Mesendoderm (in vitro differentiated cells): Measurements from ENCODE around the gene HS3ST3B1. TPM values are rescaled to one million over a fixed set of nuclear protein-coding genes. Genes with fewer than 3 reads are reported as not detected.
A peak's percentile ranks its signal among the peaks of the same experiment; 100 is the strongest.

Experiments
- DNase-seq: peaks from one replicate; pipeline ENCODE4 v3.0.0; 2013
- H2AK5ac ChIP-seq: 2 replicates; pipeline ENCODE4 v1.6.1; 2013; ENCODE audit warnings: low read length, inconsistent platforms
- H2BK120ac ChIP-seq: 2 replicates; pipeline ENCODE4 v1.6.1; 2013; ENCODE audit warnings: low read depth, mild to moderate bottlenecking, low read length, moderate library complexity, mixed read lengths
- H2BK15ac ChIP-seq: replicated peaks from 2 replicates; pipeline ENCODE4 v1.6.1; 2013; ENCODE audit warnings: low read depth, mild to moderate bottlenecking, moderate library complexity
- H2BK5ac ChIP-seq: 2 replicates; pipeline ENCODE4 v1.6.1; 2013; ENCODE audit warnings: low read length, inconsistent platforms
- H3K18ac ChIP-seq: 2 replicates; pipeline ENCODE4 v1.6.1; 2013; ENCODE audit warnings: mild to moderate bottlenecking, low read length, mixed read lengths
- H3K23ac ChIP-seq: one replicate; pipeline ENCODE4 v1.6.1; 2013; ENCODE audit warnings: low read length
- H3K27ac ChIP-seq: 2 replicates; pipeline ENCODE4 v1.5.1; 2013; ENCODE audit warnings: low read depth, mild to moderate bottlenecking, inconsistent platforms, low read length, moderate library complexity
- H3K27me3 ChIP-seq: 2 replicates; pipeline ENCODE4 v1.6.1; 2013; ENCODE audit warnings: low read length, control low read depth, mild to moderate bottlenecking, inconsistent platforms; ENCODE audit not compliant: insufficient read depth, poor library complexity
- H3K36me3 ChIP-seq: 2 replicates; pipeline ENCODE4 v1.6.1; 2013; ENCODE audit warnings: low read length, inconsistent platforms; ENCODE audit not compliant: control insufficient read depth, insufficient read depth
- H3K4ac ChIP-seq: one replicate; pipeline ENCODE4 v1.6.1; 2013; ENCODE audit warnings: low read depth, mild to moderate bottlenecking, low read length, moderate library complexity
- H3K4me1 ChIP-seq: 2 replicates; pipeline ENCODE4 v1.6.1; 2013; ENCODE audit warnings: low read depth, low read length, inconsistent platforms; ENCODE audit not compliant: control insufficient read depth
- H3K4me2 ChIP-seq: 2 replicates; pipeline ENCODE4 v1.6.1; 2013; ENCODE audit warnings: low read length
- H3K4me3 ChIP-seq: 2 replicates; pipeline ENCODE4 v1.5.1; 2013; ENCODE audit warnings: mild to moderate bottlenecking, low read length
- H3K56ac ChIP-seq: one replicate; pipeline ENCODE4 v1.6.1; 2013; ENCODE audit warnings: low read length
- H3K79me1 ChIP-seq: 2 replicates; pipeline ENCODE4 v1.6.1; 2013; ENCODE audit warnings: low read length, inconsistent platforms
- H3K79me2 ChIP-seq: 2 replicates; pipeline ENCODE4 v1.6.1; 2013; ENCODE audit warnings: mild to moderate bottlenecking, low read length; ENCODE audit not compliant: control insufficient read depth, insufficient read depth
- H3K9ac ChIP-seq: 2 replicates; pipeline ENCODE4 v1.6.1; 2013; ENCODE audit warnings: low read length, inconsistent platforms
- H4K5ac ChIP-seq: one replicate; pipeline ENCODE4 v1.6.1; 2013; ENCODE audit warnings: low read length
- H4K8ac ChIP-seq: one replicate; pipeline ENCODE4 v1.6.1; 2013; ENCODE audit warnings: low read depth, mild to moderate bottlenecking, control low read depth, low read length, moderate library complexity
- WGBS: extraction: QIAGEN DNeasy Blood & Tissue Kit; methylation state at CpG from one replicate; pipeline ENCODE4 v1.1.7; 2013; ENCODE audit warnings: low lambda C conversion rate, missing lambda C conversion rate; ENCODE audit not compliant: insufficient coverage; ENCODE audit errors: extremely low coverage; 5-methylcytosine and 5-hydroxymethylcytosine counted together
- polyA plus RNA-seq, 2 experiments: library from polyadenylated mRNA; stranded (reverse); fragments of 200-250 nt; gene quantifications; one replicate each; pipeline ENCODE4 v1.2.3, GENCODE V29; 2013

HS3ST3B1 gene
- 2.8 TPM for polyA plus RNA-seq (2013, experiment 1 of 2)
- 2.8 TPM for polyA plus RNA-seq (2013, experiment 2 of 2)

DNA sequence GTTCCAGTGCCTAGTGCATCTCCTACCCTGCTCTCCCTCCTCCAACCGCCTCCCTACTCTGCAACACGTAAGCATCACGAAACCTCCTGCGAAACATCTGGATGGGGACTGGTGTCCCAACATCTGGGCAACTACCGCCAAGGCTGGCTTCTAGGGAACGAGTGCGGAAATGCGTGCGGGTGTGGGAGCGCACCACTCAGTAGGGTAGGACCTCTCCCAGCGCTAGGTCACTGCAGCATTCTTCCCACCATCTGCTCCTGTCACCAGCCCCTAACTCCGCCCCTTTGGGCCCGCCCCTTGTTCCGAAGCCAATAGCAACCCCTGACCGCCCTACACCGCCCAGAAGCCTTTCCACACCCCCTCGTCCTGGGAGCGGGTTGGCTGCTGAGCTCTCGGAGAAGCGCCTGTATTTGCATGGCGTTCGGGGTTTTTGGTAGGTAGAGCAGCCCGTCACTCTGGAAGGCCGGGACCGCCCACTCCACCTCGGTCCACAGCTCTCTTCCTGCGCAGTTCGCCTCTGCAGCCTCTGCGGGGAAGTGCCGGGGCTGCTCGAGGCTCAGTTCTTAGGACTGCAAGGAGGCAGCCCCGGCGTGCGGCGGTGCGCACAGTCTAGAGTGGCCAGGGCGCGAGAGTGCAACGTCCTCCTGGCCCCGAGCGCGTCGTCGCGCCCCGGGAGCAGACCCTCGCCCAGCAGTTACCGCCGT lies at the start of gene HS3ST3B1:
Gene HS3ST3B1 (plus strand): TSS at position 507 of the 704 bp plus-strand sequence. CDS start 438 bp downstream, outside the sequence.
- Histone ChIP-seq H2BK15ac (no peak within 1 kb of the TSS), H3K79me1 (peaks cover 9% of the 10 kb centered on the region), H3K18ac (peak within 1 kb of the TSS; percentile 52), H3K56ac (peak within 1 kb of the TSS; percentile 88), H3K9ac (peak within 1 kb of the TSS; percentile 74), H4K5ac (no peak within 1 kb of the TSS), H3K4me3 (peak within 1 kb of the TSS; percentile 56), H3K79me2 (peaks cover 31% of the 10 kb centered on the region), H2AK5ac (no peak within 1 kb of the TSS), H3K23ac (peak within 1 kb of the TSS; percentile 76), H3K4me2 (peak within 1 kb of the TSS; percentile 91), H3K36me3 (no peaks in the 10 kb centered on the region), H3K27me3 (peaks cover 23% of the 10 kb centered on the region), H2BK5ac (no peak within 1 kb of the TSS), H3K27ac (peak within 1 kb of the TSS; percentile 71), H2BK120ac (no peak within 1 kb of the TSS), H4K8ac (no peak within 1 kb of the TSS), H3K4me1 (peaks cover 12% of the 10 kb centered on the region), H3K4ac (peak within 1 kb of the TSS; percentile 29)
- no CpG with 5 or more reads among the region's 49 CpGs for WGBS
- peak; percentile 100 for DNase-seq

DNA sequence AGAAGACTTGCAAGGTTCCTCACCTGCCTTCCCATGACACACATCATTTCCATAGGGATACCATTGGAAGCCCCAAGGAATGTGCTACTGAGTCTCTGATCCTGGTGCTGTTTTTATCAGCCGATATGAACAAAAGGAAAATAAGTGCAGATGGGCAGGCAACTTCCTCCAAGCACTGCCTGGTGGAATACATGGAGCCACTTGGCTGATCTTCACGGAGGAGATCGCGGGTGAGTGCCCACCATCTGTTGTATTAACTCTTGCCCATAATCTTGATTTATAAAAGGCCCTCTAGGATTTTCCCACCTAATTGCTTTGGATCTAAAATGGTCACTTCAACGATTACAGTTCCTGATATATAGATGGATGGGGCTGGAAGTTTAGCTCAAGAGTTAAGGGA lies 39.5 kb upstream of the HS3ST3B1 start:
- H3K36me3 ChIP-seq = no peaks in the 10 kb centered on the region
- H3K27me3 ChIP-seq = no peaks in the 10 kb centered on the region
- DNase-seq = no peak
- H2AK5ac ChIP-seq = no peak overlapping the region
- no peak overlapping the region for H2BK120ac ChIP-seq
- no peak overlapping the region for H2BK15ac ChIP-seq
- H3K79me2 ChIP-seq = no peaks in the 10 kb centered on the region
- H3K9ac ChIP-seq = no peak overlapping the region
- H4K8ac ChIP-seq = no peak overlapping the region
- H3K4me1 ChIP-seq = no peaks in the 10 kb centered on the region
- no peaks in the 10 kb centered on the region for H3K79me1 ChIP-seq
- H3K4me2 ChIP-seq = no peak overlapping the region
- no peak overlapping the region for H3K56ac ChIP-seq
- H4K5ac ChIP-seq = no peak overlapping the region
- no peak overlapping the region for H3K4ac ChIP-seq
- no peak overlapping the region for H3K18ac ChIP-seq
- WGBS = no CpG with 5 or more reads among the region's 5 CpGs
- H3K4me3 ChIP-seq = no peak overlapping the region
- H3K23ac ChIP-seq = no peak overlapping the region
- H3K27ac ChIP-seq = no peak overlapping the region
- H2BK5ac ChIP-seq = no peak overlapping the region

DNA sequence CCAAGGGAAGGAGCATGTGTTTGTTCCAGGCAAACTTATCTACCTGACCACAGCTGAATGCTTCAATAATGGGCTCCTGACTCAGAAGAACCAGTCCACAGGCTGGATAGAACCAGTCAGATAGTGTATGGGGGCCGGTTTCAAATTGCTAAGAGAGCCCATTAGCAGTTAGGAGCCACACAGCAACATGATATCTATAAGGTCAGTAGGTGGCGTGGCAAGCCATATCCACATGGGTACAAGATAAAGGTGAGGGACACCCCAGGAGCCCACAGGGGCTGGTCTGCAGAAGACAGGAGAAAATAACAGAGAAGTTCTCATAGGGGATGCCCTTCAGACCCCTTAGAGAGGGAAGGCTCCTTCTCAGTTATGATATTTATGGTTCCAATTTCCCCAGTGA lies 32.6 kb upstream of the HS3ST3B1 start:
- WGBS = no CpG with 5 or more reads among the region's 2 CpGs
- H3K4me1 ChIP-seq = no peaks in the 10 kb centered on the region
- H4K8ac ChIP-seq = no peak overlapping the region
- no peak overlapping the region for H4K5ac ChIP-seq
- H3K9ac ChIP-seq = no peak overlapping the region
- no peak overlapping the region for H2AK5ac ChIP-seq
- no peak overlapping the region for H2BK15ac ChIP-seq
- no peak overlapping the region for H3K4me2 ChIP-seq
- no peak overlapping the region for H3K27ac ChIP-seq
- no peak overlapping the region for H3K4me3 ChIP-seq
- H3K79me2 ChIP-seq = no peaks in the 10 kb centered on the region
- no peak overlapping the region for H2BK120ac ChIP-seq
- H3K4ac ChIP-seq = no peak overlapping the region
- no peaks in the 10 kb centered on the region for H3K27me3 ChIP-seq
- no peak overlapping the region for H3K23ac ChIP-seq
- DNase-seq = peak; percentile 51
- H3K56ac ChIP-seq = no peak overlapping the region
- H3K36me3 ChIP-seq = no peaks in the 10 kb centered on the region
- no peaks in the 10 kb centered on the region for H3K79me1 ChIP-seq
- no peak overlapping the region for H2BK5ac ChIP-seq
- no peak overlapping the region for H3K18ac ChIP-seq

DNA sequence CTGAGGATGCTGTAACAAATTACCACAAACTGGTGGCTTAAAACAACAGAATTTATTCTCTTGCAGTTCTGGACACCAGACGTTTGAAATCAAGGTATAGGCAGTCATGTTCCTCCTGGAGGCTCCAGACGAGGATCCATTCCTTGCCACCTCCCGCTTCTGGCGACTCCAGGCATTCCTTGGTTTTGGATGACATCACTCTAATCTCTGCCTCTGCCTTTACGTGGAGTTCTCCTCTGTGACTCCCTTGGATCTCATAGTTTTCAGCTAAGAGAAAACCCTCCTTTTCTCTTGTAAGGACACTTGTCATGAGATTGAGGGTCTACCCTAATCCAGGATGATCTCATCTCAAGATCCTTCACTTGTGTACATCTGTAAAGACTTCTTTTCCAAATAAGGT lies 31.4 kb upstream of the HS3ST3B1 start:
- DNase-seq = peak; percentile 21
- no peaks in the 10 kb centered on the region for H3K4me1 ChIP-seq
- no peak overlapping the region for H2BK120ac ChIP-seq
- H3K56ac ChIP-seq = no peak overlapping the region
- no peak overlapping the region for H2BK15ac ChIP-seq
- H3K4me3 ChIP-seq = no peak overlapping the region
- no peak overlapping the region for H3K4ac ChIP-seq
- H3K79me1 ChIP-seq = no peaks in the 10 kb centered on the region
- no peak overlapping the region for H3K4me2 ChIP-seq
- H3K27ac ChIP-seq = no peak overlapping the region
- no peaks in the 10 kb centered on the region for H3K27me3 ChIP-seq
- H2AK5ac ChIP-seq = no peak overlapping the region
- H3K79me2 ChIP-seq = no peaks in the 10 kb centered on the region
- no peaks in the 10 kb centered on the region for H3K36me3 ChIP-seq
- no peak overlapping the region for H3K18ac ChIP-seq
- H4K8ac ChIP-seq = no peak overlapping the region
- H3K9ac ChIP-seq = no peak overlapping the region
- no peak overlapping the region for H3K23ac ChIP-seq
- no peak overlapping the region for H4K5ac ChIP-seq
- no peak overlapping the region for H2BK5ac ChIP-seq
- no CpG with 5 or more reads among the region's 5 CpGs for WGBS

DNA sequence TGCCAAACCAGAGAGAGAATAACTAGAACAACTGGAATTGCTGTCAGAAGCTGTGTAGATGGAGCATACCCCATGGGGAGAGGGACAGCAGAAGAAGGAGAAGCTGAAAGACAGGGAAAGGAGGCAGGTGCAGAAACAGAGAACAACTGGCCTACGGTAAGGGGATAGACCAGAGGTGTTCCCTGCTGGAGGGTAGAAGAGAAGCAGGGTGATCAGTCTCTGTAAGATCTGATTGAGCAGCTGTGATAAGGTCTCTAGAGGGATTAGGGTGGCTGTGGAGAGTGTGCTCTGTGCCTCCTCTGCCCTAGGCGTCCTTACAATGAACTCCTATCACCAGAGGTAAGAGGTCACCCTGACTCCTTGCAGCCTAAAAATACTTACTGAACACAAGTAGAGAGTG lies 30.4 kb upstream of the HS3ST3B1 start:
- H3K27ac ChIP-seq = no peak overlapping the region
- WGBS = no CpG with 5 or more reads among the region's 2 CpGs
- H3K18ac ChIP-seq = no peak overlapping the region
- H3K36me3 ChIP-seq = no peaks in the 10 kb centered on the region
- no peaks in the 10 kb centered on the region for H3K4me1 ChIP-seq
- H3K27me3 ChIP-seq = no peaks in the 10 kb centered on the region
- no peak overlapping the region for H3K23ac ChIP-seq
- H3K4me3 ChIP-seq = no peak overlapping the region
- H3K9ac ChIP-seq = no peak overlapping the region
- H4K5ac ChIP-seq = no peak overlapping the region
- H3K4ac ChIP-seq = no peak overlapping the region
- H4K8ac ChIP-seq = no peak overlapping the region
- H3K79me2 ChIP-seq = no peaks in the 10 kb centered on the region
- H3K4me2 ChIP-seq = no peak overlapping the region
- no peaks in the 10 kb centered on the region for H3K79me1 ChIP-seq
- no peak overlapping the region for H2BK5ac ChIP-seq
- H2BK15ac ChIP-seq = no peak overlapping the region
- H2AK5ac ChIP-seq = no peak overlapping the region
- H3K56ac ChIP-seq = no peak overlapping the region
- no peak overlapping the region for H2BK120ac ChIP-seq
- DNase-seq = no peak
